Liver (tissue), 3 donors: ENCODE data around the gene ADARB1.

Experiments used
- CTCF ChIP-seq: fragments of 150-350 bp; IDR thresholded peaks from 2 replicates; pipeline ENCODE4 v1.5.1; 2017; ENCODE audit warnings: improper control_type of control experiment, low read depth, low read length; ENCODE audit not compliant: missing input control
- EGR1 ChIP-seq, 2 donors: IDR thresholded peaks; 2 replicates each; pipeline ENCODE4 v1.6.1; 2016 to 2018; ENCODE audit warnings: antibody characterized with exemption in 2 of 2, low read depth in 2 of 2
- GABPA ChIP-seq, 2 donors: IDR thresholded peaks in 1 of 2; conservative IDR thresholded peaks in 1 of 2; 2 replicates each; pipeline ENCODE4 v1.6.1; 2016; ENCODE audit warnings: antibody characterized with exemption in 2 of 2, mild to moderate bottlenecking in 1 of 2, moderate library complexity in 1 of 2
- HNF4G ChIP-seq: IDR thresholded peaks from 2 replicates; pipeline ENCODE4 v1.6.1; 2016; ENCODE audit warnings: antibody characterized with exemption
- JUND ChIP-seq, 2 donors: IDR thresholded peaks; 2 replicates each; pipeline ENCODE4 v1.6.1; 2016; ENCODE audit warnings: antibody characterized with exemption in 2 of 2
- RAD21 ChIP-seq, 2 donors: IDR thresholded peaks; 2 replicates each; pipeline ENCODE4 v1.6.1; 2016; ENCODE audit warnings: antibody characterized with exemption in 2 of 2, mild to moderate bottlenecking in 2 of 2
- RXRA ChIP-seq, 2 donors: IDR thresholded peaks; 2 replicates each; pipeline ENCODE4 v1.6.1; 2017 to 2018; ENCODE audit warnings: antibody characterized with exemption in 2 of 2, mild to moderate bottlenecking in 1 of 2
- SP1 ChIP-seq: IDR thresholded peaks from 2 replicates; pipeline ENCODE4 v1.6.1; 2018; ENCODE audit warnings: antibody characterized with exemption, mild to moderate bottlenecking
- YY1 ChIP-seq: IDR thresholded peaks from 2 replicates; pipeline ENCODE4 v1.6.1; 2016; ENCODE audit warnings: antibody characterized with exemption, mild to moderate bottlenecking
- TF ChIP-seq, protein P1 (sequence below): IDR thresholded peaks from 2 replicates; pipeline ENCODE4 v1.6.1; 2016; ENCODE audit warnings: antibody characterized with exemption
- TF ChIP-seq, protein P2 (sequence below): IDR thresholded peaks from 2 replicates; pipeline ENCODE4 v1.6.1; 2016; ENCODE audit warnings: antibody characterized with exemption, mild to moderate bottlenecking
- TF ChIP-seq, protein P3 (sequence below): IDR thresholded peaks from 2 replicates; pipeline ENCODE4 v1.6.1; 2016; ENCODE audit warnings: antibody characterized with exemption
- donor health status: healthy.
- donor health status: healthy.

GRCh38 chr21:45162115-45162514 lies 87.7 kb downstream of the ADARB1 start:
- TF ChIP-seq CTCF (no peak), JUND (IDR thresholded peaks at IDR 0.05) (no peak), RXRA (IDR thresholded peaks at IDR 0.05) (no peak), YY1 (no peak), GABPA (IDR thresholded peaks at IDR 0.05 in 1 of 2, conservative IDR thresholded peaks at IDR 0.05 in 1 of 2) (no peak), EGR1 (IDR thresholded peaks at IDR 0.05; ENCODE audit: low read depth in 2 of 2) (no peak), HNF4G (no peak), RAD21 (IDR thresholded peaks at IDR 0.05) (no peak), SP1 (no peak)
- TF ChIP-seq, protein P1, sequence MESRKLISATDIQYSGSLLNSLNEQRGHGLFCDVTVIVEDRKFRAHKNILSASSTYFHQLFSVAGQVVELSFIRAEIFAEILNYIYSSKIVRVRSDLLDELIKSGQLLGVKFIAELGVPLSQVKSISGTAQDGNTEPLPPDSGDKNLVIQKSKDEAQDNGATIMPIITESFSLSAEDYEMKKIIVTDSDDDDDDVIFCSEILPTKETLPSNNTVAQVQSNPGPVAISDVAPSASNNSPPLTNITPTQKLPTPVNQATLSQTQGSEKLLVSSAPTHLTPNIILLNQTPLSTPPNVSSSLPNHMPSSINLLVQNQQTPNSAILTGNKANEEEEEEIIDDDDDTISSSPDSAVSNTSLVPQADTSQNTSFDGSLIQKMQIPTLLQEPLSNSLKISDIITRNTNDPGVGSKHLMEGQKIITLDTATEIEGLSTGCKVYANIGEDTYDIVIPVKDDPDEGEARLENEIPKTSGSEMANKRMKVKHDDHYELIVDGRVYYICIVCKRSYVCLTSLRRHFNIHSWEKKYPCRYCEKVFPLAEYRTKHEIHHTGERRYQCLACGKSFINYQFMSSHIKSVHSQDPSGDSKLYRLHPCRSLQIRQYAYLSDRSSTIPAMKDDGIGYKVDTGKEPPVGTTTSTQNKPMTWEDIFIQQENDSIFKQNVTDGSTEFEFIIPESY: no peak
- TF ChIP-seq, protein P2, sequence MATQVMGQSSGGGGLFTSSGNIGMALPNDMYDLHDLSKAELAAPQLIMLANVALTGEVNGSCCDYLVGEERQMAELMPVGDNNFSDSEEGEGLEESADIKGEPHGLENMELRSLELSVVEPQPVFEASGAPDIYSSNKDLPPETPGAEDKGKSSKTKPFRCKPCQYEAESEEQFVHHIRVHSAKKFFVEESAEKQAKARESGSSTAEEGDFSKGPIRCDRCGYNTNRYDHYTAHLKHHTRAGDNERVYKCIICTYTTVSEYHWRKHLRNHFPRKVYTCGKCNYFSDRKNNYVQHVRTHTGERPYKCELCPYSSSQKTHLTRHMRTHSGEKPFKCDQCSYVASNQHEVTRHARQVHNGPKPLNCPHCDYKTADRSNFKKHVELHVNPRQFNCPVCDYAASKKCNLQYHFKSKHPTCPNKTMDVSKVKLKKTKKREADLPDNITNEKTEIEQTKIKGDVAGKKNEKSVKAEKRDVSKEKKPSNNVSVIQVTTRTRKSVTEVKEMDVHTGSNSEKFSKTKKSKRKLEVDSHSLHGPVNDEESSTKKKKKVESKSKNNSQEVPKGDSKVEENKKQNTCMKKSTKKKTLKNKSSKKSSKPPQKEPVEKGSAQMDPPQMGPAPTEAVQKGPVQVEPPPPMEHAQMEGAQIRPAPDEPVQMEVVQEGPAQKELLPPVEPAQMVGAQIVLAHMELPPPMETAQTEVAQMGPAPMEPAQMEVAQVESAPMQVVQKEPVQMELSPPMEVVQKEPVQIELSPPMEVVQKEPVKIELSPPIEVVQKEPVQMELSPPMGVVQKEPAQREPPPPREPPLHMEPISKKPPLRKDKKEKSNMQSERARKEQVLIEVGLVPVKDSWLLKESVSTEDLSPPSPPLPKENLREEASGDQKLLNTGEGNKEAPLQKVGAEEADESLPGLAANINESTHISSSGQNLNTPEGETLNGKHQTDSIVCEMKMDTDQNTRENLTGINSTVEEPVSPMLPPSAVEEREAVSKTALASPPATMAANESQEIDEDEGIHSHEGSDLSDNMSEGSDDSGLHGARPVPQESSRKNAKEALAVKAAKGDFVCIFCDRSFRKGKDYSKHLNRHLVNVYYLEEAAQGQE: no peak
- TF ChIP-seq, protein P3, sequence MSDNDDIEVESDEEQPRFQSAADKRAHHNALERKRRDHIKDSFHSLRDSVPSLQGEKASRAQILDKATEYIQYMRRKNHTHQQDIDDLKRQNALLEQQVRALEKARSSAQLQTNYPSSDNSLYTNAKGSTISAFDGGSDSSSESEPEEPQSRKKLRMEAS: no peak
